Fibroblast of villous mesenchyme (primary cell): ENCODE results near the gene SNX19. TPM values are rescaled to one million over a fixed set of nuclear protein-coding genes. Genes with fewer than 3 reads are reported as not detected.

Source experiments
- DNase-seq: peaks from one replicate; pipeline ENCODE4 v3.0.0-alpha.2; 2010; ENCODE audit warnings: low read depth
- H3K4me3 ChIP-seq: 2 replicates; pipeline ENCODE4 v1.5.1; 2011; ENCODE audit warnings: low read depth, mild to moderate bottlenecking, low read length
- CTCF ChIP-seq: IDR thresholded peaks from 2 replicates; pipeline ENCODE4 v1.5.1; 2012; ENCODE audit warnings: low read depth, mild to moderate bottlenecking, low read length; ENCODE audit not compliant: insufficient read depth
- total RNA-seq: library from RNA; depleted of rRNA; stranded (reverse); fragments of >200 nt; gene quantifications from 2 replicates; pipeline ENCODE4 v1.2.3, GENCODE V29; 2012

SNX19 gene
- total RNA-seq, 1 donor = 96.3 TPM

DNA sequence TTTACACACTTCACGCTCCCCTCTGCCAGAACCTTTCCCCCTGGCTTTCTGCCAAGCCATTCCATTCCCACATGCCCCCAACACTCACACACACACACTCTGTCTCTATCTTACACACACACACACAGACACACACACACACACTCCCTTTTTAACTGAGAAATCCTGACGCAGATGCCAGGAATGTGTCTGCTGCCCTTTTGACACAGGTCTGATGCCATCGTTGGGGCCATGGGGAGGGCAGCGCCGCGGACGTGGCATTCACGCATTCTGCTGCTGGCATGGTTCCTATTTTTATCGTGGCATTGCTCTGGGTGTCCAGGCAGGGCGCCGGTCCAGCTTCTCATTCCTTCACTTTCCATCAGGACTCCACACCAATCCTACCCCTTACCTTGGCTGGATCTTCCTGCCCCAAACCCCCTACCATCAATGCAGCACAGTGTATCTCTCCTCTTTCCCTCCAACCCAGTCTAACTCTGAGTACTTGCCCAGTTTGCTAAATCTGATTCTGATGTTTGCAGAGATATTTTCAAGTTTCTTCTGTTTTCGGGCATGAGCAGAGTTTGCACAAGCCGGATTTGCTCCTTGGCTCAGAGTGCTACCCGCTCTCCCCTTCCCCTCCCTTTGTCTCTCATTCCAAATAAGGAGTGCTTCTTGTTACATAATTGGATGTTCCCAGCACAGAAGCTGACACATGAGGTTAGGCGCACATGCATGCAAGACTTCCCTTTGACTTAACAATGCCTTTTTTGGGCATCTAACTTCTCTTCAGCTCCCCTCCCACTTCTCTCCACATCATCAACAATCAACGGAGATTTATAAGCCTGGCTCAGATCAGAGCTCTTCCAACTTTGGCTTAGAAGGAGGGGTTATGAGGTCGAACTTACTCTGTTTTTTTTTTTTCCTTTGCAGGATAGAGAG, 18.8 kb downstream of the SNX19 start:
- TF ChIP-seq CTCF = no peak
- H3K4me3 ChIP-seq = peak overlapping the region; percentile 27
- DNase-seq = peak; percentile 98

DNA sequence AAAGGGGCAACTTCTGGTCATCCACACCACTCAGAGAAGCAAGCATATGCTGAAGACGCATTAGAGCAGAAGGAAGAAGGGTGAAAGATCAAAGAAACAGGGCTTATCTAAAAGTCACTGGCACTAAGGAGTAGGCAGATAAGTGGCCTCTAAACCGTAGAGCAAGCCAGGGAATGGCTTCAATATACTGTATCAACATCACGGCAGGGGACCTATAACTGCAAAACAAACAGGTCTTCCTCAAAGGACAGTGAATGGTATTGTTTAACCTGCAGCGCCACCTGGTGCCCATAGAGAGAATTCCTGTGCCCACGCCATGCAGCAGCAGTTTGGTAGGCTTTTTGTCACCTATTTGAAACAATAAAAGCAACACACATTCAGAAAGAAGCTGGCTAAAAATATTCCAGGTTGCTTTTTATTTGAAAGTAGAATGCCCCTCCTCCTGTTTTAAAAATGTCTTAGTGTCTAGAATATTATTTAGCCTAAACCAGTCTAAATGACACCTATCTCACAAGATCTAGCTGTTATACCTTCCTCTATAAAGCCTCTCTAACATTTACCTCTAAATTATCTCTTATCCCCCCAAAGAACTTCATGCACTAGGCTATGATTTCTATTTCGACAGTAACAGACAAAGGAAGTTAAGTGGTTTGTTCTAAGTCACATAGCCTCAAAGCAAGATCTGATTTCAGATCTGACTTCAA, 21.8 kb downstream of the SNX19 start:
- peak; percentile 77 for DNase-seq
- peak; percentile 87 for TF ChIP-seq CTCF
- H3K4me3 ChIP-seq = no peak overlapping the region

DNA sequence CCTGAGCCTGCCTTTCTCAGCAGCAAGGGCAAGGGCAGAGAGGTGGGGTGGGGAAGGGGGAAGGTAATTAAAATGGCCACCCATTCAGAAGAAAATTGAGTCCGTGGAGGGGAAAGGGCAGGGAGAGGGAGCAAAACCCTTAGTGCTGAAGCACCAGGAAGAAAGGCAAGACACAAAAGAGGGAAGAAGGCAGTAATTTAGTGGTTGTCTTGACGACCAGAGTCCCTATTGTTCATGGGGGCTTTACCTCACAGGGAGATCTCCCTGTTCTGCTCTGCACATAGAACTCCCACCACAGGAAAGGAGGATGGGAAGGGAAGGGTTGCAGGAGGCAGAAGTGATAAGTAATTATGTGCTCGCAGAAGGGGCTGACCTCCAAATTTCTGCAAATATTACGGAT, 23.4 kb downstream of the SNX19 start:
- no peak for TF ChIP-seq CTCF
- DNase-seq = no peak
- no peak overlapping the region for H3K4me3 ChIP-seq

- H3K4me3 ChIP-seq = no peak overlapping the region
- DNase-seq = peak; percentile 16
- TF ChIP-seq CTCF = no peak
Measured at GRCh38 chr11:130891326-130891725, 25.0 kb downstream of the SNX19 start.

GRCh38 chr11:130890039-130890745, 26.1 kb downstream of the SNX19 start:
- no peak for TF ChIP-seq CTCF
- peak; percentile 22 for DNase-seq
- no peak overlapping the region for H3K4me3 ChIP-seq

DNA sequence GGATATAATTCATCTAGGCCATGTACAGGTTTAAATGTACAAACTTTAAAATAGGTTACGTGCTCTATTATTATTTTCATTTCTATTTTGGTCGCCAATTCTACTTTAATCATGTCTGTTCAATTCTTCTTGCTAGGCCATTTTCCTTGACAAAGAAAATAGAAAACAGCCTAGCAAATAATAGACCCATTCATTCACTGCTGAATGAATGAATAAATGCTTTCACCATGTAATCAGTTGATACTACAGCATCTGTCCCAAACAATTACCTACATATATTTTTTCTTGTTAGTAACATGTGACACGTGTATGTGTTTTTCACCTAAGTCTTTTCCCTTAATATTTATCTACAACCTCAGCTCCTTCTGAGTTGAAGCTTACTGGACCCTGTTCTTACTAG, 27.5 kb downstream of the SNX19 start:
- no peak overlapping the region for H3K4me3 ChIP-seq
- DNase-seq = no peak
- no peak for TF ChIP-seq CTCF
